OCI-M2 (cell line): Measurements from ENCODE around the gene MCOLN1.

ENCODE experiments used
- DNase-seq: peaks from one replicate; lab custom pipeline; 2025; ENCODE audit not compliant: unreplicated experiment; lab: John Stamatoyannopoulos, UW

Gene MCOLN1

DNA sequence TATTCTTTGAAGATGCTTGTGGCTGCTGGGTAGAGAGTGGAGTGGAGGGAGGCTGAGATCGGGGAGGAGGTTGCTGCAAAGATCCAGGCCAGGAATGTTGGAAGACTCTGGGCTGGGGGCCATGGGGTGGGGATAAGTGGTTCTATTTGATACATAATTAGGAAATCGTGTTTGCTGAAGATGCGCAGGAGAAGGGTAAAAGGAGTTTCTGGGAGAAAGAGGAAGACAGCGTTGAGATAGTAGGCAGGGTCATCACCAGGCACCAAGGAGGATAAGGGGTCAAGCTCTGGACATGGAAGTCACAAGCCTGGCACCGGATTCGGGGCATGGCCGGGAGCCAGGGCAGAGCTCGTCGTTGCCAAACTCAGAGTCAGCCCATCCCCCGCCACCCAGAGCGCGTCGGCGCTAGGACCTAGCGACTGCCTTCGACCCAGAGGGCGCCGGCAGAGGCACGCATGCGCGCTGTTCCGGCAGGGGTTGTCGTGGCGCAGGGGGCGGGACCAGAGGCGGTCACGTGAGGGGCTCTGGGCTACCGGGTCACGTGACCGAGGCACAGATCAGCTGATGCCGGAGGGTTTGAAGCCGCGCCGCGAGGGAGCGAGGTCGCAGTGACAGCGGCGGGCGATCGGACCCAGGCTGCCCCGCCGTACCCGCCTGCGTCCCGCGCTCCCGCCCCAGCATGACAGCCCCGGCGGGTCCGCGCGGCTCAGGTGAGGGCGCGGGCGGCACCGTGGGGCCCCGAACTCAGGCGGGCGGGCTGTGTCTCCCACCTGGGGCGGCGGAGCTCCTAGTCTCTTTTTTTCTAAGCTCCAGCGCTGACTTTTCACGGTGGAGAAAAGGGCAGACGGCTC, at the start of gene MCOLN1:
TSS of gene MCOLN1 (plus strand) at position 553 of the 851 bp plus-strand sequence. CDS start at position 680, 127 bp downstream.
- peak; percentile 82 for DNase-seq

DNA sequence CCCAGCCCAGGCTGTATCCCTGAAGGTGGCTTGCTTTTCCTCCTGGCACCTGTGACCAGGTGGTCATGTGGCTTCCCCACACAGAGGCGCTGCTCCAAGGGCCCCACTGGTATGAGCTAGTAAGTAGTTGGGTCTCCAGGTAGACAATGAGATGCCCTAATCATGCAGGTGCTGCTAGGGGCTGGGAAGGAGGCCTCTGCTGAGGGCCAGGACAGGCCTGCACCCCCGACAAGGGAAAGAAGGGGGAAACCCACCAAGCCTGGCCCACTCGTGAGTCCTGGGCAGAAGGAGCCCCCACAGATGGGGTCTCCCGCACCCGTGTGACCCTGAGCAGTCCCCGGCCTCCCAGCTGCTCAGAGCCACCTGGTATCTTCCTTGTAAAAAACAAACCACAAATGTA, 46.8 kb upstream of the MCOLN1 start:
- no peak for DNase-seq

DNA sequence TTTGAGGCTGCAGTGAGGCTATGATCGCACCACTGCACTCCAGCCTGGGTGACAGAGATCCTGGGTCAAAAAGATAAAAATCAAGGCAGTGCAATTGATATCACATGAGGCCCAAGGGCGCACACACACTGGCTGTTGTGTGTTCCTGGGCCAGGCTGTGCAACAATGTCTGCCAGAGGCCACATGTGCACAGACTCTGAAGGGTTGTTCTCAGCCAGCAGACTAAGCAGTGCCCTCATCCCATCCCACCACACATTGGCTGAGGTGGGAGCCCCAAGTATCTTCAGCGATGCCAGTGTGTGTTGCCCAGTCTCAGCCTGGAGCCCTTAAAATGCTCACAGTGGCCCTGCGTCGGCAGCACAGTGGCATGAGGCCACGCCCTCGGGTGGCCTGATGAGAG, 46.2 kb upstream of the MCOLN1 start:
- DNase-seq: no peak

DNA sequence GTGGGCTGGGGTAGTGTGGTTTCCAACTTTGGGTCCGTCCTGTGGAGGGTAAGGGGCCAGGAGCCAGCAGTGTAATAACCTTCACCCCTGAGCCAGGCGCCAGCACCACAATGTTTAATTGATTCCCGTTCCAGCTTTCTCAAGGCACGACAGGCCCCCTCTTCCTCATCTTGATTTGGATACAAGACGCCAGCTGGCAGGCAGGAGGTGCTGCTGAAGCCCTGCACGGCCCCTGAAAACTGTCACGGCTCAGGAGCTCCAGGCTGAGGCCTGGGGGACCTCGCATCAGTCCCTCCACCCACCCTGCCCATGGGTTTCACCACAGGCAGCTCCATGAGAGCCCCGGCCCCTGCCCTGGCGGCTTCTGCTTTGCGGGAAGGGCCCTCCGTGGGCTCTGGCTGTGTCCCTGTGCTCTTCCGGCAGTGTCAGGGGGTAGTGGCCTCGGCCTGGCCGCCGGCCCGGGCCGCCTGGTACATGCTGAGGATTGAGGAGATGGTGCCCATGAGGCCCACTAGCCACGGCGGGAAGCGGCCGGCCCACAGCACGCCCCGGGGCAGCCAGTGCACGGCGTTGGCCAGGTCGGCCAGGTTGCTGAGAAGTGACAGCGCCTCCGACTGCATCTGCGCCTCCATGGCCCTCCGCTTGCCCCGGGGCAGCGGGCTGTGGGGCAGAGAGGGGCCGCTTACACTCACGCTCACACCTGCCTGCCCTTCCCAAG, 45.5 kb upstream of the MCOLN1 start:
- no peak for DNase-seq

DNA sequence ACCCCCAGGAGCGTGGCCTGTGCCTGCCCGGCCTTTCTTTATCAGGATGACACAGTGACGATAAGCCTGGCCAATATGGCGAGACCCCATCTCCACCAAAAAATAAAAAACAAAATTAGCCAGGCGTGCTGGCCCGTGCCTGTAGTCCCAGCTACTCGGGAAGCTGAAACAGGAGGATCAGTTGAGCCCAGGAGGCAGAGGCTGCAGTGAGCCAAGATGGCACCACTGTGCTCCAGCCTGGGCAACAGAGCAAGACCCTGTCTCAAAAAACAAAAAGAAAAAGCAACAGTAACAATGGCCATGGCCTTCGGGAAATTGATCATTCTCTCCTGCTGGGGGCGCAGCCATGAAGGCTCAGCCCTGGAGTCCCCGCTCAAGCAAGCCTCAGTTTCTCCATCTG, 44.7 kb upstream of the MCOLN1 start:
- DNase-seq: no peak

DNA sequence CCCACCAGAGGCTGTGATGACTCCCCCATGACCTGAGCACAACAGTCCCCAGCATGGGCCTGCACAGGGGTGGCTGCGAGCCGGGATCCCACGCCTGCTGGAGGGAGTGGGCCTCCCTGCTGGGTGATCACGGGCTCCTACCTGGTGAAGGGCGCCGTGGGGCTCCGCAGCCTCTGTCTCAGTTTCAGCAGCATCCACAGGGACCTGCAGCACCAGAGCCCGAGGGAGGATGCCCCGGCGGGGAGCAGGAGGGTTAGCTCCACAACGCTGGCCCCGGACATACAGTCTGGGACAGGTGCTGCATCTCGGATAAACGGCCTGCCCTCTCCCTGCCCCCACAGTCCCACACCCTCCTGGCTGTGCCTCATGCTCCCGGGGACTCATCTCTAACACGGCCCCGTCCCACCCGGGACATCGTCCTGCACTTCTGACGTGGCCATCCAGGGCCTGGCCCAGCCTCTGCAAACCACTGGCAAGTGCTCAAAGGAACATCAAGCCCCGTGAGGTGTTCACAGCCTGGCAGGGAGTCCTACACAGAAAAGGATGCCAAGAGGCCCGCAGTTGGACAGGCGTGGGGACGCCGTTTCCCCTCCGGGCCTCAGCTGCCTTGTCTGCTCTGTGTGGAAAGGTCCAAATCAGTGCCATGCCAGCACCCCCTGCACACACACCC, 44.1 kb upstream of the MCOLN1 start:
- DNase-seq: no peak

DNA sequence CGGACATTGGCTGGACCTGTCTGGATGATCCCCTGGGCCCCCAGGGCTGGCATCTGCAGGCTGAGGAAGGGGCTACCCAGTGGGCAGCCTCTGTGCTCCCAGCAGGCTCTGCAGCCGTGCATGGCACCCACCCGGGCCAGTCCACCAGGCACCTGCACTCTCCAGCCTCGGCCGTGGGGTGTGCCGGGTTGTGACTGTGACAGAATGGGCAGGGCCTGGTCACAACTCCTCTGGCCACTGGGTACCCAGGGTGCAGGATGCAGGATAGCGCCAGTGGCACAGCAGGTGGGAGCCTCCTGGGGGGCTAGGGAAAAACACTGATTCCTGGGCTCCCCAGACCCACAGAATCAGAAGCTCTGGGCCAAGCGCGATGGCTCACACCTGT, 43.6 kb upstream of the MCOLN1 start:
- DNase-seq: no peak

DNA sequence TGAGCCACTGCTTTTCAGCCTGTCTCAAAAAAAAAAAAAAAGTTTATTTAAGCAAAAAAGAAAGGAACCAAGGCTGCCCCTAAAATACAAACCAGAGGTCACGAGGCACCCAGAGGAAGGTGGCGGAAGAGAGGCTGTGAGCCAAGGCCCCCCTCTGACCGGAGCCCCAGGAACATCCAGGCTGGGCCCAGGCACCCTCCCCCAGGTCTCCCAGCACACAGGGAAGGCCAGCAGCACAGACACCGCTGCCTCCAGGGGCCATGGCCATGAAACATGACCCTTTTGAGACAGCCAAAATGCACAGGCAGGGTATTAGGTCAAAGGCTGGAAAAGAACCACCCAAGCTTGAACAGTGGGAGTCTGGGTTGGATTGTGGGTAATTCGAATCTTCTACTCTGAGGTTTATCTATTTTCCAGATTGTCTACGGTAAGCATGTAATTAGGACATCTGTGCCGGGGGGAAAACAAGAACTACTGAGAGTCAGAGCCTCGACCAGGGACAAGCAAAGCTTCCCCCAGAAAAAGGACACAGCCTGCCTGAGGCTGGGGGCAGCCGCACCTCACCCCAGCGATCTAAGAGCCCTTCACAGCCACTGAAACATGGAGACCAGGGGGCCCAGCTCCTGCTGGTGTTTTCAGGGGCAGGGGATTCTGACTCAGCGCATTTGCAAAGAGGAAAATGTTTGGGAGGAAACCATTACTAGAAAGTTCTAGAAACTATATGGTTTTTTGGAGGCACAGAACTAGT, 42.0 kb upstream of the MCOLN1 start:
- DNase-seq: no peak

DNA sequence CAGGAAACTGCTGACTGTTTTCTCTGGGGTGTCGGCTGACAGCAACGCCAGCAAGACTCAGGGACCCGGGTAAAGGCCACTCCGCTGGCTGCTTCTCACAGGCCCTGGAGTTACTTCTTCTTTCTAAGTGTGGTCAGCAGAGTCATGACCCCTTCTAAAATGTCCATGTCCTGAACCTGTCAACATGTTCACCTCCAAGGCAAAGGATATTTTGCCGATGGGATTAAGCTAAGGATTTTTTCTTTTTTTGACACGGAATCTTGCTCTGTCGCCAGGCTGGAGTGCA, 41.5 kb upstream of the MCOLN1 start:
- DNase-seq: no peak

DNA sequence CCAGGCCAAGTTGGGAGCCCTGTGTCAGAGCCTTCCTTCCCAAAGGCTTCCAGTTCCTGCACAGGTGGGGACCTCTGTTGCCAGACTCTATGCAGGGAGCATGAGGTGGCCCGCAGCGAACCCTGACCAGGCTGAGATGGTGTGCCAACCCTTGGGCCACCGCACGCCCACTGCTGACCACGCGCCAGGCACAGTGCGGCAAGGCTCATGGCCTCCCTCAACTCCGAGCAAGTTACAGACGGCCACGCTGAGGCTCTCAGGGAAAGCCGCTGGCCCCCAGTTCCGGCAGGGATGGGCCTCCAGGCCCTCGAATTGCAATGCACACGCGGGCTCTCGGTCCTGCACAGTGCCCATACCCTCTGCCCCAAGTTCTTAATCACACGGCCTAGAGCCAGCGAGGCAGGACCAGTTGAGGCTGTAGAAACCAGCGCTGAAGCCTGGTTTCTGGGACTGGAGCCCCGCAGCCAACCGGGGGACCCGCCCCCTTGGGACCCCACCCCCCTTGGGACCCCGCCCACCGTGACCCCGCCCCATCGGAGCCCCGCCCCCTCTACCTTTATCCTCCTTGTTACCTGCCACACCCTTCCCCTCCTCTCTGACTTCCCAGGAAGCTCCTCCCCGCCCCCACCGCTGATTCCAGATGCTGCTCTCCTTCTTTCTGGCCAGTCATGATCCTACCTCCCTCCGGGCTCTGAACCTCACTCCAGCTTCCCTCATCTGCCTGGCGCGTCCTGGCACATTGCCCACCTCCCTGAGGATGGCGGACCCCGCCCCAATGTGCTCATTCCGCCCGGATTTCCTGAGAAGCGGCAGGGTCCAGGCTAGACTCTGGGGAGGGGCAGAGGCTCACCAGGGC, 39.6 kb upstream of the MCOLN1 start:
- DNase-seq: no peak

DNA sequence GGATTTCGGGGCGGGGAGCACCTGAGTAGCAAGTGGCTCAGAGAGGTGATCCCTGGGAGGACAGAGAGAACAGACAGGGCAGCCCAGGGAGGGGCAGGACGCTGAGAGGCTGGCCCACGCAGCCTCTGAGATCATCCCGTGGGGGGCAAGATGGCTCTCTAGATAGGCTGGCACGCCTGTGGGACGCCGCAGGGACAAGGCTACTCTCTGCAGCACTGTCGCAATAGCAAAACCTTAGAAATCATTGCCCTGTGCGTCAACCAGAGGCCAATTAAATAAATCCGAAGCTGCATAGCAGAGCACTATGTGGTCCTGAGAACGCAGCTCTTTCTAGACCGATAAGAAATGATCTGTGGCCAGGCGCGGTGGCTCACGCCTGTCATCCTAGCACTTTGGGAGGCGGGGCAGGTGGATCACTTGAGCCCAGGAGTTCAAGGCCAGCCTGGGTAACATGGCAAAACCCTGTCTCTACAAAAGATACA, 38.7 kb upstream of the MCOLN1 start:
- DNase-seq: no peak

DNA sequence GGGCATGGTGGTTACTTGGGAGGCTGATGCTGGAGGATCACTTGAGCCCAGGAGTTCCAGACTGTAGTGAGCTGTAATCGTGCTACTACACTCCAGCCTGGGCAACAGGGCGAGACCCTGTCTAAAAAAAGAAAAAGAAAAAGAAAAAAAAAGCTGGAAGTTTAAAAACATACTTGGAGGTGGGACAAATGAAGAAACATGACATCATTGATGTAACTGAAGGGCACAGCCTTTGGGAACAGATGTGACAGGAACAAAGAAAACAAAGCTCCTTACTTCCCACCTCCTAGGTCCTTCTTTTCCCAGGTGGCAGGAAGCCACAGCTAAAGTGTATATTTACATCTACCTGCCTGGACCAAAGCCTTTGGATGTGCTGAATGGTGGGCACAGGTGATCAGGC, 35.5 kb upstream of the MCOLN1 start:
- DNase-seq: no peak

DNA sequence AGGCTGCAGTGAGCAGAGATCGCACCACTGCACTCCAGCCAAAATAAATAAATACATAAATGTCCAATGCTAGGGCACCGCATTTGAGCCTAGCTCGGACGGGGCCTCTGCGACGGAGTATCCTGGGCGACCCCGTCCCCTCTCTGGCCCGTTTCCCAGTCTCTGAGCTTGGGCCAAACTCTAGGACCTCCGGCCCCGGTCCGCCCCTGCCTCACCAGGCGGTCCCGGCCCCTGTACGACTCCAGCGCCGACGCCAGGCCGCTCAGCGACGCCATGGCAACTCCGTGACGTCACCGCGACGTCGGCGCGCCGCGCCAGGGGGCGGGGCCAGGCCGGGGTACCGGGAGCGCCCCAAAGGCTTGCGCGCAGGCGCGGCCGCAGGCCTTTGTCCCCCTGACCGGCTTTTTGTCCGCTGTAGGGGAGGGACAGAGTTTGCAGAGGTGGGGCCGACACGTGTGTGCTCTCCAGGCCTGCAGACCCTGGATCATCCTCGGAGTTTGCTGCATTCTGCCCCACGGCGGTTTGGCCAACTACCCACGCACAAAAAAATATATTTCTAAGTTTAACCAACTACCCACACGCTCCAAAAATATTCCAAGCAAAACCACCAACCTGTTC, 33.6 kb upstream of the MCOLN1 start, which contains the start of gene PEX11G:
TSS of gene PEX11G (minus strand) at position 300 of the 618 bp plus-strand sequence. CDS start at position 275, 25 bp downstream.
- no peak for DNase-seq

DNA sequence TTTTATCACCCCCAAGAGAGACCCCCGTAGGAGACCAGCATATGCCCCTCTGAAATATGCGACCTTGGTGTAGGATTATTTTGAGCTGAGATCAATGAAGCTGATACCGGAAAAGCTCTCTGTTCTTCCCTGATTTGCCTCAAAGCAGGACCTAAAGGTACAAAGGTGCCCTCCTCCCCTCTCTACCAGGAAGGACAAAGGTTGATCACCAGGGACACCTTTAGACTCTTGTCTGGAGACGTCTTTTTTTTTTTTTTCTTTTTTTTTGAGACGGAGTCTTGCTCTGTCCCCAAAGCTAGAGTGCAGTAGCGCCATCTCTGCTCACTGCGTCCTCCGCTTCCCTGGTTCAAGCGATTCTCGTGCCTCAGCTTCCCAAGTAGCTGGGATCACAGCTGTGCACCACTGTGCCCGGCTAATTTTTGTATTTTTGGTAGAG, 32.8 kb upstream of the MCOLN1 start:
- DNase-seq: no peak

DNA sequence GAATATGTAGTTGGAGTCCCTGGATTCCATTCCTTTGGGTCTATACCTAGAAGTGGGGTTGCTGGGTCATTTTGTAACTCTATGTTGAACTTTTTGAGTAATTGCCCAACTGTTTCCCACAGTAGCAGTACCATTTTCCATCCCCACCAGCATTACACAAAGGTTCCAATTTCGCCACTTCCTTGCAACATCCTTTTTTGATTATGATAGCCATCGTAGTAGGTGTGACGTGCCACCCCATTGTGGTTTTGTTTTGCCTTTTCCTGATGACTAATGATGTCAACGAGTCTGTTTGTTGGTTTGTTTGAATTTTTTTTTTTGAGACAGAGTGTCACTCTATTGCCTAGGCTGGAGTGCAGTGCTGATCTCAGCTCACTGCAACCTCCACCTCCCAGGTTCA, 30.3 kb upstream of the MCOLN1 start:
- DNase-seq: no peak

DNA sequence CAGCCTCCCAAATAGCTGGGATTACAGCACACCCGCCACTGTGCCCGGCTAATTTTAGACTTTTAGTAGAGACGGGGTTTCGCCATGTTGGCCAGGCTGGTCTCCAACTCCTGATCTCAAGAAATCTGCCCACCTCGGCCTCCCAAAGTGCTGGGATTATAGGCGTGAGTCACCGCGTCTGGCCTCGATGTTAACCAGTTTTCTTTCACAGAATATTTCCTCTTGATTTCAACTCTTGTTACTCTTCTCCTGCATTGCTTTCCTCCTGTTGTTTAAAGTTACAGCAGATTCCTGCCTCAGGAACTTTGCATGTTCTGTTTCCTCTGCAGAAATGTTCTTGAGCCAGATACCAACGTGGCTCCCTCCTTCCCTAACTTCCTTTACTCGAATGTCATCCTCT, 29.9 kb upstream of the MCOLN1 start:
- no peak for DNase-seq

DNA sequence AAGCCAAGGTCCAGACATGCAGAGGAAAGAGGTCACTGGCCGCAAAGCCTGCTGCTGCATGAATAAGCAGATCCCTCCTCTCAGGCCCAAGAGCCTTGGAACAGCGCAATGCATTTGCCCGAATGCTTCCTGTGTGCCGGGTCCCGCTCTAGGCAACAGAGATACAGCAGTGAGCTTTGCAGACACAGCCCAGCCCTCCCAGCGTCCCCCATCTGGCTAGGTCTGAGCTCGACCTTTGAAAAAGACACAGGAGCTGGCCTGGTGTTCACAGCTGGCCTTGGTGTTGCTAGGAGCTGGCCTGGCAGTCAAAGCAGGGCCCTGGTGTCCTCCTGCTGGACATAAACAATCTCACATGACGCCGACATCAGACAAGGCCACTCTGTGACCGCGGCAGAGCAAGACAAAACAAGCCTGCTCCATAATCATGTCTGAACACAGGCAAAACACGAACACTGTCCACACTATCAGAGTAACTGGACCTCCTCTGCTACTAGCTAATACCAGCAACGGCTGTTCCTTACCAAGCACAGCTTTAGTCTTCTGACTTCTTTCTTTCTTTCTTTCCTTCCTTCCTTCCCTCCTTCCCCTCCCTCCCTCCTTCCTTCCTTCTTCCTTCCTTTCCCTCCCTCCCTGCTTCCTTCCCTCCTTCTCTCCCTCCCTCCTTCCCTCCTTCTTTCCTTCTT, 27.9 kb upstream of the MCOLN1 start:
- DNase-seq: no peak

DNA sequence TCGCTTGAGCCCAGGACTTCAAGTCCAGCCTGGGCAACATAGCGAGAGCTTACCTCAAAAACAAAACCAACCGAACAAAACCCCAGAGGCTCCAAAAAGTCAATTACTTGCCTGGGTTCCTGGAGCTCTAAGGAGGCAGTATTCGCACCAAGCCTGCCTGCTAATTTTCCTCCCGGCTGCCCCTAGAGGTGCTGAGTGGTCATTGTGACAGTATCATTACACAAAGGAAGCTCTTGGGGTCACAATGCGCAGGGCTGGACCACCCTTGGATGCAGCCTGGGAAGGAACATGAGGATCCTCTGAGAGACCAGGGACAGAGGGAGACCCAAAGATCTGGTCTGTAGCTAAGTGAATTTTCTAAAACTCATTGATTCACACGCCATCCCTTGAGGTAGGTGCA, 25.1 kb upstream of the MCOLN1 start:
- no peak for DNase-seq

DNA sequence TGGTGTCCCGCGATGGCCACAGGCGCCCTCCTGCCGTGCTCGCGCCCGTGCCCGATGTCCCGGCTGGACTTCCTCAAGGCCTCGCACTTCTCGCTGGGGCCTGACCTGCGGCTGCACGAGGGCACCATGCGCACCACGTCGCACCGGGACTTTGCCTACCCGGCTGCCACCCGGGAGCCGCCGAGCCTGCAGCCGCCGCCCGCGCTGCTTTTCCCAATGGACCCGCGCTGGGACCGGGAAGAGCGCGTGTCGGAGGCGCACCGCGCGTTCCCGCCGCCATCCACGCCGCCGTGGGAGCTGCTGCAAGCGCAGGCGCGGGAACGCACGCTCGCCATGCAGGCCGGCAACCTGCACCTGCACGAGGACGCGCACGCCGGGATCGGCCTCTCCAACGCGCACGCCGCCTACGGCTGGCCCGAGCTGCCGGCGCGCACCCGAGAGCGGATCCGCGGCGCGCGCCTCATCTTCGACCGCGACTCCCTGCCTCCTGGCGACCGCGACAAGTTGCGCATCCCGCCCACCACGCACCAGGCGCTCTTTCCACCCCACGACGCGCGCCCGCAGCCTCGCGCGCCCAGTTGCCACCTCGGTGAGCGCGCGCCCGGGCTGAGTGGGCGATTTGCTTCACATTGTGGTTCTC, 21.5 kb upstream of the MCOLN1 start:
- no peak for DNase-seq
